ENCODE measurements around the gene JDP2.

The JDP2 gene

DNA sequence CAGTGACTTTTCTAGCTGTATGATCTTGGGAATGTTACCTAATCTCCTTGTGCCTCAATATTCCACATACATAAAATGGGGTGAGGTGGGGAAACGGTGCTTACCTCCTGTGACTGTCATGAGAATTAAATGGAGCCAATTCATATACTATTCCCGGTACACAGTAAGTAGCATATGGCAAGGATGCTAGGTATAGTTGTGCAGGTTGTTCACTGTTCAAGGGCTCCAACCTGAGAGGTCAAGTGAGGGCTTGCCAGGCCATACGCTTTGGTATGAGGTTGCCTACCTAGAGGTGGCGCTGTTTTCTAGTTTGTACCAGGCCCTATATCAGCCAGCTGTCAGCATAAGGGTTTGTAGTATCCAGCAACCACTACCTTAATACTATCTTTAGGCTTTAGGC lies 90.8 kb downstream of the JDP2 start:
- ChIA-PET POLR2A (no interaction called here), CTCF (interaction anchor here (0.6 to 2.6 kb wide), 15 partner anchors 8 to 479 kb away, joined by 3 to 11 read pairs (median 3); no protein-coding TSS in a partner anchor)
- H3K4me1 ChIP-seq (ENCODE audit: control insufficient read depth, insufficient read depth, low read length): no peaks in the 10 kb centered on the region
- no peaks in the 10 kb centered on the region for H3K9me3 ChIP-seq (ENCODE audit: control insufficient read depth, insufficient read depth, low read depth, low read length)
- H3K4me3 ChIP-seq (ENCODE audit: low read depth, low read length): no peak overlapping the region
- H3K36me3 ChIP-seq (ENCODE audit: control insufficient read depth in 2 of 2, insufficient read depth in 1 of 2, low read length in 2 of 2): no peaks in the 10 kb centered on the region
- no peak overlapping the region for H3K27ac ChIP-seq (ENCODE audit: extremely low read depth, low read depth, low read length)
- TF ChIP-seq, protein P1, sequence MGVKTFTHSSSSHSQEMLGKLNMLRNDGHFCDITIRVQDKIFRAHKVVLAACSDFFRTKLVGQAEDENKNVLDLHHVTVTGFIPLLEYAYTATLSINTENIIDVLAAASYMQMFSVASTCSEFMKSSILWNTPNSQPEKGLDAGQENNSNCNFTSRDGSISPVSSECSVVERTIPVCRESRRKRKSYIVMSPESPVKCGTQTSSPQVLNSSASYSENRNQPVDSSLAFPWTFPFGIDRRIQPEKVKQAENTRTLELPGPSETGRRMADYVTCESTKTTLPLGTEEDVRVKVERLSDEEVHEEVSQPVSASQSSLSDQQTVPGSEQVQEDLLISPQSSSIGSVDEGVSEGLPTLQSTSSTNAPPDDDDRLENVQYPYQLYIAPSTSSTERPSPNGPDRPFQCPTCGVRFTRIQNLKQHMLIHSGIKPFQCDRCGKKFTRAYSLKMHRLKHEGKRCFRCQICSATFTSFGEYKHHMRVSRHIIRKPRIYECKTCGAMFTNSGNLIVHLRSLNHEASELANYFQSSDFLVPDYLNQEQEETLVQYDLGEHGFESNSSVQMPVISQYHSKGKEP (tag by site-specific recombination; IDR thresholded peaks at IDR 0.05): no peak
- TF ChIP-seq ZNF654 (tag by site-specific recombination; IDR thresholded peaks at IDR 0.05; ENCODE audit: low read depth) (no peak), ZBTB8A (tag by site-specific recombination; IDR thresholded peaks at IDR 0.05) (no peak)

DNA sequence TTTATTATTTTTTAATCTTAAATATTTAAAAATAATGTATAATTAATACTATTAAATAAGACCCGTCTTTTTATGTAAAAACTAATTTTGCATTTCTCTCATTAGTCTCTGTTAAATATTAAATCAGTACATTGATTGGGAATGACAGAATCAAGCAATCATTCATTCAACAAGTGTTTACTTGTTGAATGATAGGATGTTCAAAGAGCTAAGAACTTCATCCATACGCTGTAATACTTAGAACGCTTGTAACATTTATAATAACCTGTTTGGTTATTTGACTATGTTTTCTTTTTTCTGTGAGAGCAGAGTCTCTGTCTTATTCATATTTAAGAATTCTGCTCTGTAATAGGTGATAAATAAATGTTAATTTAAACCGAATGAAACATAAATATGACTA lies 91.6 kb downstream of the JDP2 start:
- POLR2A ChIA-PET: no interaction called here
- CTCF ChIA-PET: interaction anchor here (0.6 to 2.6 kb wide), 13 partner anchors 9 to 769 kb away, joined by 3 to 11 read pairs (median 3); no protein-coding TSS in a partner anchor
- no peaks in the 10 kb centered on the region for H3K4me1 ChIP-seq (ENCODE audit: control insufficient read depth, insufficient read depth, low read length)

DNA sequence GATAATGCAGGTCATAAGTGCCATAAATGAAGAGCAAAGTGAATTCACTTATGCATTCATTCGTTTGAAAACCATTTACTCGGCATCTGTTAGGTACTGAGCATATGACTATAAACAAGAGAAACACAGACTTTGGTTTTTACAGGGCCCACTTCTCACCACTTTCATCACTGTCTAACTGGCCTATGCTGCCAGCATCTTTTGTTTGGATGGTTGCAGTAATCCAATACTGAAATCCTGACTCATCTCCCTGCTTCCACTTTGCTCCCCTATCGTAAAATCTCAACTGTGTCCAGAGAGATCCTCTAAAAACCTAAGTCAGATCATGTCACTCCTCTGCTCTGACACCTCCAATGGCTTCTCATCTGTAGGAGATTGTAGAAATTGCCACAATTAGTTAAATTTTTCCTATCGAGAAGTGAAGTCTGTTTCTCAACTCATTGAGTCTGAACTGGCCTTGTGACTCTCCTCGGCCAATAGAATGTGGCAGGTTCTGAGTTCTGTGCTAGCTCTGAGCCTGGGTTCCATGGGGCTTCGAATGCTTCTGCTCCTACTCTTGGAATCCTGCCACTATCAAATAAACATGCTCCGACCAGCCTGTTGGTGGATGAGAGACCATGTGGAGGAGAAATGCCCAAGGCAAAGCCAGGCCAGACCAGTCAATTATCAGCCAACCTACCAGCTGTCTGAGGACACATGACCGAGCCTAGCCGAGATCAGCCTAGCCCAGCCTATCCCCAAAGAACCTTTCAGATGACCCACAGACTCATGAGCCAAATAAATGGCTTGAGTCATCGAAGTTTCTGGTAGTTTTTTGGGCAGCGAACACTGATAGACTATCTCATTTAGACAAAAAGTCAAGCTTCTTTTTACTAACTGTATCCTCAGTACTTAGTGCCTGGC lies 92.3 kb downstream of the JDP2 start:
- no peak for TF ChIP-seq ZXDB (tag by site-specific recombination; IDR thresholded peaks at IDR 0.05)
- 0 out of 2 replicates have a peak, but pooled peaks have one; percentile 16 for TF ChIP-seq ZBTB17 (tag by site-specific recombination; IDR thresholded peaks at IDR 0.05)
- Histone ChIP-seq H3K4me3 (ENCODE audit: low read depth, low read length) (no peak overlapping the region), H3K4me1 (ENCODE audit: control insufficient read depth, insufficient read depth, low read length) (no peaks in the 10 kb centered on the region), H3K36me3 (ENCODE audit: control insufficient read depth in 2 of 2, insufficient read depth in 1 of 2, low read length in 2 of 2) (no peaks in the 10 kb centered on the region), H3K27ac (ENCODE audit: extremely low read depth, low read depth, low read length) (no peak overlapping the region), H3K9me3 (ENCODE audit: control insufficient read depth, insufficient read depth, low read depth, low read length) (no peaks in the 10 kb centered on the region)
- ChIA-PET POLR2A (no interaction called here), CTCF (interaction anchor here (0.6 to 2.6 kb wide), 7 partner anchors 24 to 768 kb away, joined by 3 to 11 read pairs (median 3); no protein-coding TSS in a partner anchor)

More for the DNA sequence above, 91.6 kb downstream of the JDP2 start:
- Histone ChIP-seq H3K27ac (ENCODE audit: extremely low read depth, low read depth, low read length) (no peak overlapping the region), H3K4me3 (ENCODE audit: low read depth, low read length) (no peak overlapping the region), H3K9me3 (ENCODE audit: control insufficient read depth, insufficient read depth, low read depth, low read length) (no peaks in the 10 kb centered on the region), H3K36me3 (ENCODE audit: control insufficient read depth in 2 of 2, insufficient read depth in 1 of 2, low read length in 2 of 2) (no peaks in the 10 kb centered on the region)
- TF ChIP-seq WT1 (tag by site-specific recombination; IDR thresholded peaks at IDR 0.05) (no peak), SCRT1 (tag by site-specific recombination; IDR thresholded peaks at IDR 0.05; ENCODE audit: borderline replicate concordance) (peak; percentile 58; the same call in 1 of the 2 replicates), SCRT2 (tag by site-specific recombination; IDR thresholded peaks at IDR 0.05) (peak; percentile 83)
- TF ChIP-seq, protein P2, sequence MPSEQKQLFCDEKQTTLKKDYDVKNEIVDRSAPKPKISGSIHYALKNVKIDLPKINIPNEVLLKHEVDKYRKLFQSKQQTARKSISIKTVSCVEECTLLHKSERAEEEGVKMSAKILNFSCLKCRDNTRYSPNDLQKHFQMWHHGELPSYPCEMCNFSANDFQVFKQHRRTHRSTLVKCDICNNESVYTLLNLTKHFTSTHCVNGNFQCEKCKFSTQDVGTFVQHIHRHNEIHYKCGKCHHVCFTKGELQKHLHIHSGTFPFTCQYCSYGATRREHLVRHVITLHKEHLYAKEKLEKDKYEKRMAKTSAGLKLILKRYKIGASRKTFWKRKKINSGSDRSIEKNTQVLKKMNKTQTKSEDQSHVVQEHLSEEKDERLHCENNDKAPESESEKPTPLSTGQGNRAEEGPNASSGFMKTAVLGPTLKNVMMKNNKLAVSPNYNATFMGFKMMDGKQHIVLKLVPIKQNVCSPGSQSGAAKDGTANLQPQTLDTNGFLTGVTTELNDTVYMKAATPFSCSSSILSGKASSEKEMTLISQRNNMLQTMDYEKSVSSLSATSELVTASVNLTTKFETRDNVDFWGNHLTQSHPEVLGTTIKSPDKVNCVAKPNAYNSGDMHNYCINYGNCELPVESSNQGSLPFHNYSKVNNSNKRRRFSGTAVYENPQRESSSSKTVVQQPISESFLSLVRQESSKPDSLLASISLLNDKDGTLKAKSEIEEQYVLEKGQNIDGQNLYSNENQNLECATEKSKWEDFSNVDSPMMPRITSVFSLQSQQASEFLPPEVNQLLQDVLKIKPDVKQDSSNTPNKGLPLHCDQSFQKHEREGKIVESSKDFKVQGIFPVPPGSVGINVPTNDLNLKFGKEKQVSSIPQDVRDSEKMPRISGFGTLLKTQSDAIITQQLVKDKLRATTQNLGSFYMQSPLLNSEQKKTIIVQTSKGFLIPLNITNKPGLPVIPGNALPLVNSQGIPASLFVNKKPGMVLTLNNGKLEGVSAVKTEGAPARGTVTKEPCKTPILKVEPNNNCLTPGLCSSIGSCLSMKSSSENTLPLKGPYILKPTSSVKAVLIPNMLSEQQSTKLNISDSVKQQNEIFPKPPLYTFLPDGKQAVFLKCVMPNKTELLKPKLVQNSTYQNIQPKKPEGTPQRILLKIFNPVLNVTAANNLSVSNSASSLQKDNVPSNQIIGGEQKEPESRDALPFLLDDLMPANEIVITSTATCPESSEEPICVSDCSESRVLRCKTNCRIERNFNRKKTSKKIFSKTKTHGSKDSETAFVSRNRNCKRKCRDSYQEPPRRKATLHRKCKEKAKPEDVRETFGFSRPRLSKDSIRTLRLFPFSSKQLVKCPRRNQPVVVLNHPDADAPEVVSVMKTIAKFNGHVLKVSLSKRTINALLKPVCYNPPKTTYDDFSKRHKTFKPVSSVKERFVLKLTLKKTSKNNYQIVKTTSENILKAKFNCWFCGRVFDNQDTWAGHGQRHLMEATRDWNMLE (tag by site-specific recombination; conservative IDR thresholded peaks at IDR 0.05; ENCODE audit: low read depth): no peak
- TF ChIP-seq, protein P3, sequence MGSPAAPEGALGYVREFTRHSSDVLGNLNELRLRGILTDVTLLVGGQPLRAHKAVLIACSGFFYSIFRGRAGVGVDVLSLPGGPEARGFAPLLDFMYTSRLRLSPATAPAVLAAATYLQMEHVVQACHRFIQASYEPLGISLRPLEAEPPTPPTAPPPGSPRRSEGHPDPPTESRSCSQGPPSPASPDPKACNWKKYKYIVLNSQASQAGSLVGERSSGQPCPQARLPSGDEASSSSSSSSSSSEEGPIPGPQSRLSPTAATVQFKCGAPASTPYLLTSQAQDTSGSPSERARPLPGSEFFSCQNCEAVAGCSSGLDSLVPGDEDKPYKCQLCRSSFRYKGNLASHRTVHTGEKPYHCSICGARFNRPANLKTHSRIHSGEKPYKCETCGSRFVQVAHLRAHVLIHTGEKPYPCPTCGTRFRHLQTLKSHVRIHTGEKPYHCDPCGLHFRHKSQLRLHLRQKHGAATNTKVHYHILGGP (tag by site-specific recombination; IDR thresholded peaks at IDR 0.05): no peak

Measured in HEK293 (cell line).